Nephron progenitor cell (in vitro differentiated cells): ENCODE measurements around the gene DDI2.

Source experiments
- DNase-seq: peaks from one replicate; pipeline ENCODE4 v3.0.0; 2021
- H3K27ac Mint-ChIP-seq: 2 replicates; pipeline ENCODE4 v1.8.0; 2021; ENCODE audit warnings: mild to moderate bottlenecking, moderate library complexity, mixed read lengths
- H3K27me3 Mint-ChIP-seq: 2 replicates; pipeline ENCODE4 v1.8.0; 2021; ENCODE audit warnings: mild to moderate bottlenecking, low read depth, mixed read lengths; ENCODE audit not compliant: poor library complexity
- H3K36me3 Mint-ChIP-seq: 2 replicates; pipeline ENCODE4 v1.8.0; 2021; ENCODE audit warnings: low read depth, mixed read lengths
- H3K4me1 Mint-ChIP-seq: 2 replicates; pipeline ENCODE4 v1.8.0; 2021; ENCODE audit warnings: mixed read lengths
- H3K4me3 Mint-ChIP-seq: 2 replicates; pipeline ENCODE4 v1.8.0; 2021; ENCODE audit warnings: mild to moderate bottlenecking, moderate library complexity, mixed read lengths
- H3K9me3 Mint-ChIP-seq: 2 replicates; pipeline ENCODE4 v1.8.0; 2021; ENCODE audit warnings: mild to moderate bottlenecking, moderate library complexity, mixed read lengths
- CTCF ChIP-seq: fragments of 200-600 bp; sonication (generic); IDR thresholded peaks from 2 replicates; pipeline ENCODE4 v1.5.0; 2021; ENCODE audit warnings: antibody characterized with exemption

Gene DDI2

DNA sequence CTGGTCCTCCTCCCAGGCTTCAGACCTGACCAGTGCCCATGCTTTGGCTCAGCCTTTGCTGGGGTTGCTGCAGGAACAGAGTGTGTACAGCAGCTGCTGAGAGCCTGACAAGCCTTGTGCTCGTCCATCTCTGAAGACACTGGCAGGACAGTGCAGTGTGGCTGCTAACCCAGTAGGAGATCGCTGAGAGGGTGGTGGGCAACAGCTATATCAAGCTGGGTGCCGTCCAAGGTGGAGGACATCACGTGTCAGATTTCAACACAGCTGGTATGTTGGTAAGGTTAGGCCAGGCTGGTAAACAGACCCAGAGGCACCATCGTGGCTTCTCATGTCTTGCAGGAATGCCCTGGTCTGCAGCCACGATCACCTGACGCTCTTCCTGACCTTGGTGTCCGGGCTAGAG lies 100.9 kb downstream of the DDI2 start:
- Mint-ChIP-seq H3K27me3 (no peaks in the 10 kb centered on the region), H3K27ac (peak overlapping the region; percentile 42), H3K4me1 (peaks cover 7% of the 10 kb centered on the region), H3K4me3 (no peak overlapping the region), H3K36me3 (peaks cover 38% of the 10 kb centered on the region), H3K9me3 (no peaks in the 10 kb centered on the region)
- no peak for TF ChIP-seq CTCF
- no peak for DNase-seq
